Stimulated activated CD4-positive, alpha-beta T cell treated with anti-CD3 and anti-CD28 coated beads, Interleukin-2, amount 100 ng/mL, for 48 hours (primary cell): ENCODE results near the gene RGS9.

Experiments
- DNase-seq, 2 donors: peaks; one replicate each; pipeline ENCODE4 v3.0.0-alpha.2; 2020

The RGS9 gene

DNA sequence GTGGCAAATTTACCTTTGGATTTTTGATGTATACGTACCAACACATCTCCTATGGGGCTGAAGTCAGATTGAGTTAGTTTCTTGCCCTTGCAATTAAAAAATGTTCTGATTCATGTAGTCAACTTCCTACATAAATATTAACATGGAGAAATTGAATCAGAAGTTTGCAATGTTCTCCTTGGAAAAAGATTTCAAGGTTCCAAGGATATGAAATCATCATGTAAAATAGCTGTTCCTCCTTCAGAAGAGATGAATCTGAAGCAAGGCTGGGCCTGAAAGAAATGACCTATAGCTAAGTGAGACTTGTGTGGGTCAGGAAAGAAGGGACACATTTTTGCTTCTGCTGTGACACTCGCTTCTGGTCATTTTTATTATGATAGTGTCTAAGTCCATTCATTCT lies 131.7 kb downstream of the RGS9 start:
- no peak for DNase-seq

GRCh38 chr17:65270499-65271253 lies 133.5 kb downstream of the RGS9 start:
- no peak for DNase-seq

- DNase-seq, result no peak
These were observed 134.1 kb downstream of the RGS9 start for GRCh38 chr17:65271296-65271695.
